BLaER1 treated with 17β-estradiol and CSF1 and Interleukin-3, amounts not matched to agents 10 nM and 100 nM (cell line): Measurements from ENCODE around the gene EYA4.

Experiments used
- H3K27ac ChIP-seq, 11 experiments: shearing (Covaris generic); formaldehyde crosslinking; 2 replicates each; pipeline ENCODE4 v1.8.1; 2022
- H3K27me3 ChIP-seq, 11 experiments: shearing (Covaris generic); formaldehyde crosslinking; 2 replicates each; pipeline ENCODE4 v1.8.1; 2022
- H3K36me3 ChIP-seq, 11 experiments: shearing (Covaris generic); formaldehyde crosslinking; 2 replicates each; pipeline ENCODE4 v1.8.1; 2022
- H3K4me1 ChIP-seq, 10 experiments: shearing (Covaris generic); formaldehyde crosslinking; 2 replicates each; pipeline ENCODE4 v1.8.1; 2022
- H3K4me2 ChIP-seq, 11 experiments: shearing (Covaris generic); formaldehyde crosslinking; 2 replicates each; pipeline ENCODE4 v1.8.1; 2022
- H3K4me3 ChIP-seq, 10 experiments: shearing (Covaris generic); formaldehyde crosslinking; 2 replicates each; pipeline ENCODE4 v1.8.1; 2022
- H3K9ac ChIP-seq, 11 experiments: shearing (Covaris generic); formaldehyde crosslinking; 2 replicates each; pipeline ENCODE4 v1.8.1; 2022
- H3K9me3 ChIP-seq, 11 experiments: shearing (Covaris generic); formaldehyde crosslinking; replicated peaks in 1 of 11; 2 replicates each; pipeline ENCODE4 v1.8.1; 2022
- H4K20me1 ChIP-seq, 11 experiments: shearing (Covaris generic); formaldehyde crosslinking; 2 replicates each; pipeline ENCODE4 v1.8.1; 2022
- Cebpa-rat ChIP-seq, 11 experiments: shearing (Covaris generic); IDR thresholded peaks; 2 replicates each; pipeline ENCODE4 v1.8.1; 2022

The EYA4 gene

GRCh38 chr6:133460101-133460500 is 218.9 kb downstream of the EYA4 start:
- no peaks in the 10 kb centered on the region for H4K20me1 ChIP-seq
- H3K9ac ChIP-seq = no peak overlapping the region
- no peak overlapping the region for H3K27ac ChIP-seq
- TF ChIP-seq Cebpa-rat (IDR thresholded peaks at IDR 0.05) = no peak
- no peaks in the 10 kb centered on the region for H3K27me3 ChIP-seq
- no peak overlapping the region for H3K4me2 ChIP-seq
- no peak overlapping the region for H3K4me3 ChIP-seq
- H3K4me1 ChIP-seq = no peaks in the 10 kb centered on the region
- H3K9me3 ChIP-seq = no peaks in the 10 kb centered on the region
- H3K36me3 ChIP-seq = peaks cover 0 to 45% (median 9%) of the 10 kb centered on the region in 11 experiments; a peak in 12 of 22 replicates

GRCh38 chr6:133463790-133464189 is 222.6 kb downstream of the EYA4 start:
- no peak overlapping the region for H3K27ac ChIP-seq
- peaks cover 0 to 19% (median 9%) of the 10 kb centered on the region in 11 experiments; a peak in 16 of 22 replicates for H3K9me3 ChIP-seq
- H4K20me1 ChIP-seq = no peaks in the 10 kb centered on the region
- H3K4me2 ChIP-seq = no peak overlapping the region
- H3K4me1 ChIP-seq = no peaks in the 10 kb centered on the region
- no peaks in the 10 kb centered on the region for H3K27me3 ChIP-seq
- no peak overlapping the region for H3K9ac ChIP-seq
- peaks cover 0 to 63% (median 24%) of the 10 kb centered on the region in 11 experiments; a peak in 15 of 22 replicates for H3K36me3 ChIP-seq
- H3K4me3 ChIP-seq = no peak overlapping the region
- TF ChIP-seq Cebpa-rat (IDR thresholded peaks at IDR 0.05) = no peak

GRCh38 chr6:133466680-133467079 is 225.5 kb downstream of the EYA4 start:
- no peak for TF ChIP-seq Cebpa-rat (IDR thresholded peaks at IDR 0.05)
- H3K4me2 ChIP-seq = no peak overlapping the region
- peaks cover 0 to 73% (median 33%) of the 10 kb centered on the region in 11 experiments; a peak in 16 of 22 replicates for H3K36me3 ChIP-seq
- no peaks in the 10 kb centered on the region for H3K27me3 ChIP-seq
- H3K9ac ChIP-seq = no peak overlapping the region
- peaks cover 0 to 30% (median 19%) of the 10 kb centered on the region in 11 experiments; a peak in 17 of 22 replicates for H3K9me3 ChIP-seq
- no peaks in the 10 kb centered on the region for H4K20me1 ChIP-seq
- H3K4me3 ChIP-seq = no peak overlapping the region
- no peaks in the 10 kb centered on the region for H3K4me1 ChIP-seq
- no peak overlapping the region for H3K27ac ChIP-seq

GRCh38 chr6:133467231-133467981 is 226.2 kb downstream of the EYA4 start:
- Histone ChIP-seq H4K20me1 (no peaks in the 10 kb centered on the region), H3K36me3 (peaks cover 0 to 66% (median 33%) of the 10 kb centered on the region in 11 experiments; a peak in 16 of 22 replicates), H3K27me3 (no peaks in the 10 kb centered on the region), H3K9ac (no peak overlapping the region), H3K9me3 (peaks cover 0 to 30% (median 19%) of the 10 kb centered on the region in 11 experiments; a peak in 17 of 22 replicates), H3K27ac (no peak overlapping the region), H3K4me2 (no peak overlapping the region), H3K4me1 (no peaks in the 10 kb centered on the region), H3K4me3 (no peak overlapping the region)
- TF ChIP-seq Cebpa-rat (IDR thresholded peaks at IDR 0.05) = no peak

- no peak overlapping the region for H3K4me3 ChIP-seq
- H3K36me3 ChIP-seq = peaks cover 0 to 60% (median 33%) of the 10 kb centered on the region in 11 experiments; a peak in 15 of 22 replicates
- H3K4me1 ChIP-seq = no peaks in the 10 kb centered on the region
- H3K27me3 ChIP-seq = no peaks in the 10 kb centered on the region
- TF ChIP-seq Cebpa-rat (IDR thresholded peaks at IDR 0.05) = no peak
- H3K9ac ChIP-seq = no peak overlapping the region
- no peak overlapping the region for H3K27ac ChIP-seq
- no peak overlapping the region for H3K4me2 ChIP-seq
- no peaks in the 10 kb centered on the region for H4K20me1 ChIP-seq
- H3K9me3 ChIP-seq = peaks cover 0 to 30% (median 19%) of the 10 kb centered on the region in 11 experiments; a peak in 17 of 22 replicates
Observed at GRCh38 chr6:133467982-133468380, 226.8 kb downstream of the EYA4 start.

GRCh38 chr6:133468591-133468990 is 227.4 kb downstream of the EYA4 start:
- no peaks in the 10 kb centered on the region for H3K4me1 ChIP-seq
- H3K27me3 ChIP-seq = no peaks in the 10 kb centered on the region
- no peak overlapping the region for H3K27ac ChIP-seq
- H3K36me3 ChIP-seq = peaks cover 0 to 59% (median 36%) of the 10 kb centered on the region in 11 experiments; a peak in 15 of 22 replicates
- H3K4me2 ChIP-seq = no peak overlapping the region
- H3K4me3 ChIP-seq = no peak overlapping the region
- H3K9me3 ChIP-seq = peaks cover 0 to 30% (median 19%) of the 10 kb centered on the region in 11 experiments; a peak in 17 of 22 replicates
- no peak overlapping the region for H3K9ac ChIP-seq
- H4K20me1 ChIP-seq = no peaks in the 10 kb centered on the region
- TF ChIP-seq Cebpa-rat (IDR thresholded peaks at IDR 0.05) = no peak

GRCh38 chr6:133474516-133474915 is 233.4 kb downstream of the EYA4 start:
- H4K20me1 ChIP-seq = no peaks in the 10 kb centered on the region

GRCh38 chr6:133478673-133479072 is 237.5 kb downstream of the EYA4 start:
- H3K9ac ChIP-seq = no peak overlapping the region
- H3K4me3 ChIP-seq = no peak overlapping the region
- H3K36me3 ChIP-seq = peaks cover 0 to 76% (median 23%) of the 10 kb centered on the region in 11 experiments; a peak in 11 of 22 replicates
- no peaks in the 10 kb centered on the region for H4K20me1 ChIP-seq
- no peaks in the 10 kb centered on the region for H3K4me1 ChIP-seq
- no peak overlapping the region for H3K27ac ChIP-seq
- no peak for TF ChIP-seq Cebpa-rat (IDR thresholded peaks at IDR 0.05)
- H3K4me2 ChIP-seq = no peak overlapping the region
- peaks cover 0 to 4% (median 0%) of the 10 kb centered on the region in 11 experiments; a peak in 2 of 22 replicates for H3K9me3 ChIP-seq
- H3K27me3 ChIP-seq = no peaks in the 10 kb centered on the region

More at GRCh38 chr6:133474516-133474915, 233.4 kb downstream of the EYA4 start:
- TF ChIP-seq Cebpa-rat (IDR thresholded peaks at IDR 0.05) = no peak
- Histone ChIP-seq H3K9ac (no peak overlapping the region), H3K27ac (no peak overlapping the region), H3K4me1 (no peaks in the 10 kb centered on the region), H3K27me3 (no peaks in the 10 kb centered on the region), H3K4me3 (no peak overlapping the region), H3K36me3 (peaks cover 0 to 56% (median 23%) of the 10 kb centered on the region in 11 experiments; a peak in 11 of 22 replicates), H3K4me2 (no peak overlapping the region), H3K9me3 (peaks cover 0 to 7% (median 2%) of the 10 kb centered on the region in 11 experiments; a peak in 14 of 22 replicates)

- Histone ChIP-seq H3K27ac (no peak overlapping the region), H3K36me3 (peaks cover 0 to 69% (median 26%) of the 10 kb centered on the region in 11 experiments; a peak in 14 of 22 replicates), H3K4me2 (no peak overlapping the region), H3K4me1 (peaks cover 0 to 11% (median 0%) of the 10 kb centered on the region in 10 experiments; a peak in 2 of 20 replicates), H3K4me3 (no peak overlapping the region), H3K27me3 (no peaks in the 10 kb centered on the region), H3K9me3 (peaks cover 0 to 38% (median 18%) of the 10 kb centered on the region in 11 experiments; a peak in 13 of 22 replicates), H4K20me1 (no peaks in the 10 kb centered on the region), H3K9ac (no peak overlapping the region)
- TF ChIP-seq Cebpa-rat (IDR thresholded peaks at IDR 0.05) = no peak
Observed at GRCh38 chr6:133487174-133487573, 246.0 kb downstream of the EYA4 start.
